Measurements from ENCODE around the gene ADAMTSL3. TPM values are rescaled to one million over a fixed set of nuclear protein-coding genes. Genes with fewer than 3 reads are reported as not detected.
A peak's percentile ranks its signal among the peaks of the same experiment; 100 is the strongest.
"Not testable (repeated sequence)": the region's sequence is repeated elsewhere in the genome, so short reads cannot be mapped to it uniquely, and the experiment has no call there.

Gene ADAMTSL3
- total RNA-seq, 1 experiment from 2014 or later, result 0.48 TPM

GRCh38 chr15:84035399-84035766, 381.5 kb downstream of the ADAMTSL3 start:
- Histone ChIP-seq H3K4me3 (ENCODE audit: insufficient read depth, low read depth, low read length) (no peak overlapping the region), H3K36me3 (replicated peaks; ENCODE audit: control insufficient read depth, insufficient read depth, low read length) (no peaks in the 10 kb centered on the region), H3K27me3 (ENCODE audit: control insufficient read depth, insufficient read depth, low read length) (no peaks in the 10 kb centered on the region)
- peak; percentile 28 for DNase-seq

- H3K27me3 ChIP-seq (ENCODE audit: control insufficient read depth, insufficient read depth, low read length), result no peaks in the 10 kb centered on the region
- H3K36me3 ChIP-seq (replicated peaks; ENCODE audit: control insufficient read depth, insufficient read depth, low read length), result no peaks in the 10 kb centered on the region
- no peak overlapping the region for H3K4me3 ChIP-seq (ENCODE audit: insufficient read depth, low read depth, low read length)
- no peak for DNase-seq
Observed at GRCh38 chr15:84037301-84037700, 383.4 kb downstream of the ADAMTSL3 start.

GRCh38 chr15:84042434-84043056, 388.6 kb downstream of the ADAMTSL3 start:
- not testable (repeated sequence) for H3K36me3 ChIP-seq (replicated peaks; ENCODE audit: control insufficient read depth, insufficient read depth, low read length); DNase-seq; H3K27me3 ChIP-seq (ENCODE audit: control insufficient read depth, insufficient read depth, low read length)
- peak overlapping the region; percentile 14; the same call in 1 of the 2 replicates for H3K4me3 ChIP-seq (ENCODE audit: insufficient read depth, low read depth, low read length)

GRCh38 chr15:84046064-84046637, 392.2 kb downstream of the ADAMTSL3 start:
- Histone ChIP-seq H3K4me3 (ENCODE audit: insufficient read depth, low read depth, low read length) (no peak overlapping the region), H3K36me3 (replicated peaks; ENCODE audit: control insufficient read depth, insufficient read depth, low read length) (no peaks in the 10 kb centered on the region), H3K27me3 (ENCODE audit: control insufficient read depth, insufficient read depth, low read length) (no peaks in the 10 kb centered on the region)
- no peak for DNase-seq

- H3K36me3 ChIP-seq (replicated peaks; ENCODE audit: control insufficient read depth, insufficient read depth, low read length); DNase-seq; H3K27me3 ChIP-seq (ENCODE audit: control insufficient read depth, insufficient read depth, low read length); H3K4me3 ChIP-seq (ENCODE audit: insufficient read depth, low read depth, low read length): not testable (repeated sequence)
Observed at GRCh38 chr15:84049480-84049879, 395.6 kb downstream of the ADAMTSL3 start.

GRCh38 chr15:84050076-84050475, 396.2 kb downstream of the ADAMTSL3 start:
- H3K27me3 ChIP-seq (ENCODE audit: control insufficient read depth, insufficient read depth, low read length), result no peaks in the 10 kb centered on the region
- no peak overlapping the region for H3K4me3 ChIP-seq (ENCODE audit: insufficient read depth, low read depth, low read length)
- no peak for DNase-seq
- no peaks in the 10 kb centered on the region for H3K36me3 ChIP-seq (replicated peaks; ENCODE audit: control insufficient read depth, insufficient read depth, low read length)

- not testable (repeated sequence) for H3K27me3 ChIP-seq (ENCODE audit: control insufficient read depth, insufficient read depth, low read length); DNase-seq; H3K4me3 ChIP-seq (ENCODE audit: insufficient read depth, low read depth, low read length); H3K36me3 ChIP-seq (replicated peaks; ENCODE audit: control insufficient read depth, insufficient read depth, low read length)
Observed at GRCh38 chr15:84051146-84051545, 397.2 kb downstream of the ADAMTSL3 start.

GRCh38 chr15:84054544-84054943, 400.6 kb downstream of the ADAMTSL3 start:
- not testable (repeated sequence) for DNase-seq; H3K36me3 ChIP-seq (replicated peaks; ENCODE audit: control insufficient read depth, insufficient read depth, low read length); H3K4me3 ChIP-seq (ENCODE audit: insufficient read depth, low read depth, low read length); H3K27me3 ChIP-seq (ENCODE audit: control insufficient read depth, insufficient read depth, low read length)

GRCh38 chr15:84057714-84058331, 403.9 kb downstream of the ADAMTSL3 start:
- no peaks in the 10 kb centered on the region for H3K27me3 ChIP-seq (ENCODE audit: control insufficient read depth, insufficient read depth, low read length)
- H3K4me3 ChIP-seq (ENCODE audit: insufficient read depth, low read depth, low read length), result no peak overlapping the region
- no peak for DNase-seq
- no peaks in the 10 kb centered on the region for H3K36me3 ChIP-seq (replicated peaks; ENCODE audit: control insufficient read depth, insufficient read depth, low read length)

- not testable (repeated sequence) for H3K4me3 ChIP-seq (ENCODE audit: insufficient read depth, low read depth, low read length); DNase-seq
Observed at GRCh38 chr15:84063674-84064073, 409.8 kb downstream of the ADAMTSL3 start.

GRCh38 chr15:84068674-84069073, 414.8 kb downstream of the ADAMTSL3 start:
- H3K36me3 ChIP-seq (replicated peaks; ENCODE audit: control insufficient read depth, insufficient read depth, low read length); H3K27me3 ChIP-seq (ENCODE audit: control insufficient read depth, insufficient read depth, low read length); DNase-seq; H3K4me3 ChIP-seq (ENCODE audit: insufficient read depth, low read depth, low read length): not testable (repeated sequence)

More at GRCh38 chr15:84063674-84064073, 409.8 kb downstream of the ADAMTSL3 start:
- not testable (repeated sequence) for H3K36me3 ChIP-seq (replicated peaks; ENCODE audit: control insufficient read depth, insufficient read depth, low read length); H3K27me3 ChIP-seq (ENCODE audit: control insufficient read depth, insufficient read depth, low read length)

GRCh38 chr15:84078038-84078437, 424.1 kb downstream of the ADAMTSL3 start:
- DNase-seq; H3K4me3 ChIP-seq (ENCODE audit: insufficient read depth, low read depth, low read length); H3K36me3 ChIP-seq (replicated peaks; ENCODE audit: control insufficient read depth, insufficient read depth, low read length): not testable (repeated sequence)
- H3K27me3 ChIP-seq (ENCODE audit: control insufficient read depth, insufficient read depth, low read length), result peaks cover 21% of the 10 kb centered on the region

GRCh38 chr15:84079325-84079884, 425.5 kb downstream of the ADAMTSL3 start:
- not testable (repeated sequence) for H3K36me3 ChIP-seq (replicated peaks; ENCODE audit: control insufficient read depth, insufficient read depth, low read length)
- H3K4me3 ChIP-seq (ENCODE audit: insufficient read depth, low read depth, low read length), result peak overlapping the region; percentile 66; the same call in 1 of the 2 replicates
- H3K27me3 ChIP-seq (ENCODE audit: control insufficient read depth, insufficient read depth, low read length), result peaks cover 21% of the 10 kb centered on the region
- peak; percentile 6 for DNase-seq

GRCh38 chr15:84079885-84080777, 426.2 kb downstream of the ADAMTSL3 start:
- Histone ChIP-seq H3K36me3 (replicated peaks; ENCODE audit: control insufficient read depth, insufficient read depth, low read length) (no peaks in the 10 kb centered on the region), H3K4me3 (ENCODE audit: insufficient read depth, low read depth, low read length) (peak overlapping the region; percentile 66), H3K27me3 (ENCODE audit: control insufficient read depth, insufficient read depth, low read length) (peaks cover 21% of the 10 kb centered on the region)
- DNase-seq, result peak; percentile 77

All from H7 (cell line).